Transverse colon (tissue), 4 donors: ENCODE data around the gene PYGL. TPM values are rescaled to one million over a fixed set of nuclear protein-coding genes. Genes with fewer than 3 reads are reported as not detected.

ENCODE experiments used
- DNase-seq: peaks from one replicate; pipeline ENCODE4 v3.0.0-alpha.2; 2019
- H3K27ac ChIP-seq, 4 donors: fragments of 200-600 bp; sonication (generic); 2 replicates each; pipeline ENCODE4 v1.5.1; 2016 to 2018; ENCODE audit warnings: inconsistent platforms in 4 of 4
- H3K27me3 ChIP-seq: fragments of 200-600 bp; sonication (generic); 2 replicates; pipeline ENCODE4 v1.5.1; 2017; ENCODE audit warnings: inconsistent platforms
- H3K36me3 ChIP-seq, 4 donors: fragments of 200-600 bp; sonication (generic); 2 replicates each; pipeline ENCODE4 v1.5.1; 2017 to 2019; ENCODE audit warnings: inconsistent platforms in 4 of 4
- H3K4me1 ChIP-seq, 4 donors: fragments of 200-600 bp; sonication (generic); 2 replicates each; pipeline ENCODE4 v1.5.1; 2017 to 2020; ENCODE audit warnings: inconsistent platforms in 4 of 4
- H3K4me3 ChIP-seq, 4 donors: fragments of 200-600 bp; sonication (generic); 1 replicate in 1 of 4; 2 replicates in 3 of 4; pipeline versions ENCODE4 v1.5.1 to v1.6.1; 2017 to 2019; ENCODE audit warnings: inconsistent platforms in 4 of 4
- H3K9me3 ChIP-seq, 2 donors: fragments of 200-600 bp; sonication (generic); 2 replicates each; pipeline ENCODE4 v1.5.1; 2017 to 2019; ENCODE audit warnings: inconsistent platforms in 2 of 2
- CTCF ChIP-seq, 5 experiments: fragments of 200-600 bp in 3 of 5; fragments of 450-650 bp in 2 of 5; sonication (generic) in 3 of 5; IDR thresholded peaks; 1 replicate in 2 of 5; 2 replicates in 3 of 5; pipeline ENCODE4 v1.5.1; 2016 to 2017; ENCODE audit warnings: antibody characterized with exemption in 5 of 5, inconsistent platforms in 3 of 5, mild to moderate bottlenecking in 2 of 5, moderate library complexity in 1 of 5
- EP300 ChIP-seq: sonication (generic); formaldehyde crosslinking; IDR thresholded peaks from one replicate; pipeline ENCODE4 v1.6.1; 2017; ENCODE audit warnings: antibody characterized with exemption, low read depth
- POLR2A ChIP-seq: fragments of 450-650 bp; IDR thresholded peaks from one replicate; pipeline ENCODE4 v1.6.1; 2016; ENCODE audit warnings: antibody characterized with exemption, mild to moderate bottlenecking, moderate library complexity
- POLR2AphosphoS5 ChIP-seq, 3 donors: sonication (generic); formaldehyde crosslinking; IDR thresholded peaks; one replicate each; pipeline ENCODE4 v1.6.1; 2016; ENCODE audit warnings: antibody characterized with exemption in 3 of 3
- WGBS, 2 donors: methylation state at CpG; one replicate each; pipeline ENCODE4 v1.1.5; 2018; ENCODE audit warnings: low coverage in 1 of 2; 5-methylcytosine and 5-hydroxymethylcytosine counted together
- in situ Hi-C, 4 donors: fragments of 200-750 bp; cut with MboI; loops; one replicate each; pipeline versions ENCODE4 v1.15.0 to v1.15.1; 2017; ENCODE audit warnings: low sequenced_read_pairs in 3 of 4, low pct_ligation_motif_present in 1 of 4, low pct_unique_long_range_greater_than_20kb in 1 of 4
- intact Hi-C: fragments of 100-400 bp; cut with DNase I; formaldehyde crosslinking; loops from one replicate; pipeline ENCODE4 v1.15.1; 2023; ENCODE audit warnings: low total_unique reads
- total RNA-seq, 4 donors: library from RNA; depleted of rRNA; stranded (reverse); fragments of >200 nt; gene quantifications; one replicate each; pipeline ENCODE4 v1.1.0, GENCODE V29; 2016

Gene PYGL
- total RNA-seq, 4 donors from 2014 or later = 10.8 to 51.8 (median 26.0) TPM

- DNase-seq = no peak
- in situ Hi-C loops = no loop called here
- TF ChIP-seq POLR2A (no peak), EP300 (no peak), POLR2AphosphoS5 (IDR thresholded peaks at IDR 0.05) (no peak), CTCF (IDR thresholded peaks at IDR 0.05) (no peak)
- H3K36me3 ChIP-seq = no peaks in the 10 kb centered on the region
- H3K4me1 ChIP-seq = peaks cover 0 to 20% (median 8%) of the 10 kb centered on the region in 4 donors
- no peak overlapping the region for H3K27ac ChIP-seq
- WGBS, 2 donors = 84 to 86% methylated on average over 4 to 6 of the region's 6 CpGs
- no peak overlapping the region for H3K4me3 ChIP-seq
- no peaks in the 10 kb centered on the region for H3K9me3 ChIP-seq
- no peaks in the 10 kb centered on the region for H3K27me3 ChIP-seq
- intact Hi-C loops = no loop called here
Measured at GRCh38 chr14:50941151-50941550, 3.1 kb downstream of the PYGL start.

- Histone ChIP-seq H3K36me3 (no peaks in the 10 kb centered on the region), H3K4me3 (no peak overlapping the region), H3K9me3 (no peaks in the 10 kb centered on the region), H3K27me3 (no peaks in the 10 kb centered on the region), H3K27ac (no peak overlapping the region), H3K4me1 (peaks cover 0 to 12% (median 3%) of the 10 kb centered on the region in 4 donors)
- intact Hi-C loops (no loop called here), in situ Hi-C loops (no loop called here)
- 77% methylated on average over 4 of the region's 4 CpGs for WGBS, 2 donors
- TF ChIP-seq EP300 (no peak), POLR2A (no peak), CTCF (IDR thresholded peaks at IDR 0.05) (no peak), POLR2AphosphoS5 (IDR thresholded peaks at IDR 0.05) (no peak)
- DNase-seq = no peak
Measured at GRCh38 chr14:50937800-50938199, 6.5 kb downstream of the PYGL start.

GRCh38 chr14:50937325-50937724, 7.0 kb downstream of the PYGL start:
- no peaks in the 10 kb centered on the region for H3K27me3 ChIP-seq
- in situ Hi-C loops (no loop called here), intact Hi-C loops (no loop called here)
- peaks cover 0 to 12% (median 3%) of the 10 kb centered on the region in 4 donors for H3K4me1 ChIP-seq
- DNase-seq = no peak
- TF ChIP-seq CTCF (IDR thresholded peaks at IDR 0.05) (no peak), POLR2A (no peak), POLR2AphosphoS5 (IDR thresholded peaks at IDR 0.05) (no peak), EP300 (no peak)
- WGBS, 2 donors = 45 to 62% methylated on average over 2 of the region's 2 CpGs
- no peak overlapping the region for H3K27ac ChIP-seq
- H3K4me3 ChIP-seq = no peak overlapping the region
- no peaks in the 10 kb centered on the region for H3K36me3 ChIP-seq
- no peaks in the 10 kb centered on the region for H3K9me3 ChIP-seq

GRCh38 chr14:50936882-50937281, 7.4 kb downstream of the PYGL start:
- no peak for DNase-seq
- Histone ChIP-seq H3K9me3 (no peaks in the 10 kb centered on the region), H3K27ac (no peak overlapping the region), H3K36me3 (no peaks in the 10 kb centered on the region), H3K4me3 (no peak overlapping the region), H3K4me1 (peaks cover 0 to 12% (median 3%) of the 10 kb centered on the region in 4 donors), H3K27me3 (no peaks in the 10 kb centered on the region)
- WGBS, 2 donors = 64 to 71% methylated on average over 2 of the region's 2 CpGs
- in situ Hi-C loops = no loop called here
- TF ChIP-seq CTCF (IDR thresholded peaks at IDR 0.05) = no peak
- no peak for TF ChIP-seq EP300
- TF ChIP-seq POLR2AphosphoS5 (IDR thresholded peaks at IDR 0.05) = no peak
- intact Hi-C loops = no loop called here
